Activated CD4-positive, alpha-beta T cell treated with anti-CD3 and anti-CD28 coated beads for 24 hours (primary cell): ENCODE data around the gene PHF24.

Source experiments
- DNase-seq, 2 donors: peaks; one replicate each; pipeline ENCODE4 v3.0.0-alpha.2; 2020; ENCODE audit warnings: low read depth in 2 of 2

Gene PHF24

GRCh38 chr9:34983209-34983608 is 25.1 kb downstream of the PHF24 start:
- DNase-seq: no peak

DNA sequence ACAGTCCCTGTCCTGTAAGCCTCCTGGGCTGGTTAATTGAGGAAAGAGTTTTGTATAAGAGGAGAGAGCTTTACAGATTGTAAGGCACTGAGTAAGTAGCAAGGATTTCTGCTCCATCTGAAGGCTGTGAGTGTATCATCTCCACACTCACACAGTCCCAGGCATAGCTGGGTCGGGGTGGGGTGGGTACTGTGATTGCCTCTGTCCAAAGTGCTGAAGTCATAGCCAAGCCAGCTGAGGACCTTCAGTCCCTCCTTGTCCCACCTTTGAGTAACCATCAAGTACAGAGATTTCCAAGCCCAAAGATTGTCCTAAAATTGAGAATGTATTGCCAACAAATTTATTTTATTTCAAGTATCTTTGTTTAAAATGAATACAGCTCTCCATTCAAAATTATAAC is 26.0 kb downstream of the PHF24 start:
- DNase-seq: no peak

DNA sequence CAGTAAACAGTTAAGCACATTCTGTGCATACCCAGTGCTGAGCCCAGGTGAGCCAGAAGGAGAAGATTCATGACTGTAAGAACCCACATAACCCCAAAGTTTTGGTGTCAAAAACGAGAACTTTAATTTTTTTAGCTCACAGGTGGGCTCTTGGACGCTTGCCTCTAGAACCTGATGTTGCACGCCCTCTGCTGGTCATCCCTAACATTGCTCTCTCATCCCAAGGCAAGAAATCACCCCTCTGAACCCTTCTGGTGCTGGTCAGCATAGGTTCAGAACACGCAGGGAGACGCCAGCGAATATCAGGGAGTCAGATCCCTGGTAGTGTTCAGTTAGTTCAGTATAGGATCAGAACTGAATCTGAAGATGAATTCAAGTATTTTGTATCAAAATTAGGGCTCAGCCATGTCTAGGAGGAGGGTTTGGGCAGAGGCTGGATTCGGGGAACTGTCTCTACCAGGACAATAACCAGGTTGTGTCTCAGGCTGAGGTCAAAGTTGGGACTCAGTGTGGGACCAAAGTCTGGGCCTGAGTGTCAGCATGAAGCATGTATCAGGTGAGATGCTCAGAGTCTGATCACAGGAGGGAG is 27.3 kb downstream of the PHF24 start:
- DNase-seq: peak; percentile 49 to 64

- no peak for DNase-seq
Measured at GRCh38 chr9:34986540-34987047, 28.5 kb downstream of the PHF24 start.

- no peak for DNase-seq
Measured at GRCh38 chr9:34987160-34987901, 29.2 kb downstream of the PHF24 start.

DNA sequence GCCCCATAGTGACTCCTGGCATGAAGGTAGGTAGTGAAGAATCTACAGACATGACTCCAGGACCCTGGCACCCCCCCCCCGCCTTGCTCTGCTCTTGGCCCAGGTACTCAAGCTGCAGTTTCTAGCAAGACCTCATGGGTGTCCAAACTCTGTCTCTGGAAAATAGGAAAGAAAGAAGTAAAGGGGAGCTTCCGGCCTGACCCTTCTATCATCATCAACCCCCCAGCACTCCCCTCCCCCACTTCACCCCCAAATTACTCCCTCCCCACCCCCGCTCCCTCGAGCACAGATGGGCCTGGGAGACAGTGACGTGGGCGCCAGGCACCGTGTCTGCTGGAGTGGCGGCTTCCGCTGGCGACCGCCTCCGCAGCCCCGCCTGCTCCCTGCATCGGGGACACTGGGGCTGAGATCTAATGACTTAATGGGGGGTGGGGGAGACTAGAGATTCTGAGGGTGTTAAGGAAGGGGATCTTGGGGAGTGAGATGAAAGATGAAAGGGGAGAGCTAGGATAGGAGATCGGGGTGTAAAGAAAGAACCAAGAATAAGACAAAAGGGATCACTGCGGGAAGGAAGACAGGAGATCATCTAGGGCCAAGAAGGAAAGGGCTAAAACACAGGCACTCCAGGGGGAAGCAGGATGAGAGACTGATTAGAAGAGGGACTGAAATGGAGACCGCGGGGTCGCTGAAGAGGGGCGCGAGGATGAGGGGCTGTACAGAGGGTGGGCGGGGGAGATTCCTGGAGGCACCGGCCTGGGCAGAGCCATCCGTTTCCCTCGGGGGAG is 30.3 kb downstream of the PHF24 start:
- DNase-seq: no peak

GRCh38 chr9:34989003-34989945 is 31.2 kb downstream of the PHF24 start, which contains the start of gene DNAJB5:
Gene DNAJB5, plus strand, starts transcription at chr9:34989745. Its CDS starts 886 bp downstream, at chr9:34990631.
- DNase-seq: peak; percentile 92

GRCh38 chr9:34989946-34990635 is 32.0 kb downstream of the PHF24 start:
- no peak for DNase-seq

DNA sequence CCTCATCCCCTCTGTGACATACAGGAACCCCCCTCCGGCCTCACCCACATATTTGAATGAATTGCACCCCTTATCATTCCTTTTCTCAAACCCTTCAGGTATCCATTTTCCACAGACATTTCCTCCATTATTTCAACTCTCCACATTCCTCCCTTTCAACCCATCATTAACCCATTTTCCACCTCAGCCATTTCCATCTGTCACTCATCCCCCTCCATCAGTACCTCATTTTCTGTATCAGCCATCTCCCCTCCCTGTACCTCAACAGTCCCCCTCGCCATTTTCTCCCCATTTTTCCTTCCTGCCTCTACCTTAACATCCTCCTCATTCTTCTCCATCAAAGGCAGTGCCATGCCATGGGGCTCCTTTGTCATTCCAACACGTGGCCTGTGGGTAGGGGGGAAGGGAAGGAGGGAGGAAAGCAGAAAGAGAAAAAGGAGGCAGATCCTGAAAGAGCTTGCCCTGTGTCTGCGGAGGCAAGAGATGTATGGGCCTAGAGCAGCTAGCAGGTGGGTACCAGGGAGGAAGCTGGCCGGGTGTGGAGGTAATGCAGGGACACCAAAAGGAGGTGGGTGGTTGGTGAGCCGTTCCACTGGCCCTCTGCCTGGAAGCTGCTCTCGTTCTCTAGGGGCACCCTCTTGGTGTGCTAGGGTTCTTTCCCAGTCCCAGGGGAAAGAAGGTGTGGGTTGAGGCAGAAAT is 33.0 kb downstream of the PHF24 start:
- no peak for DNase-seq

GRCh38 chr9:34991607-34992375 is 33.7 kb downstream of the PHF24 start:
- DNase-seq: no peak

- peak; percentile 55 to 62 for DNase-seq
Measured at GRCh38 chr9:34992376-34992951, 34.4 kb downstream of the PHF24 start.

GRCh38 chr9:34993502-34994259 is 35.6 kb downstream of the PHF24 start:
- DNase-seq: no peak

- DNase-seq: no peak
Measured at GRCh38 chr9:34994260-34994899, 36.3 kb downstream of the PHF24 start.

GRCh38 chr9:34994900-34995669 is 37.0 kb downstream of the PHF24 start:
- DNase-seq: no peak

- no peak for DNase-seq
Measured at GRCh38 chr9:34995670-34996060, 37.6 kb downstream of the PHF24 start.

- DNase-seq: no peak
Measured at GRCh38 chr9:34996181-34996904, 38.3 kb downstream of the PHF24 start.
